Suprapubic skin (tissue), 3 donors: ENCODE results near the gene HAPLN2.

Source experiments
- POLR2A ChIP-seq, 2 donors: fragments of 450-650 bp; IDR thresholded peaks; one replicate each; pipeline ENCODE4 v1.6.1; 2017; ENCODE audit warnings: antibody characterized with exemption in 2 of 2, mild to moderate bottlenecking in 2 of 2, moderate library complexity in 2 of 2
- TF ChIP-seq, protein P1 (sequence below), 2 donors: fragments of 200-600 bp in 1 of 2; fragments of 450-650 bp in 1 of 2; sonication (generic) in 1 of 2; IDR thresholded peaks; one replicate each; pipeline ENCODE4 v1.5.1; 2016 to 2019; ENCODE audit warnings: antibody characterized with exemption in 2 of 2, mild to moderate bottlenecking in 1 of 2, moderate library complexity in 1 of 2

DNA sequence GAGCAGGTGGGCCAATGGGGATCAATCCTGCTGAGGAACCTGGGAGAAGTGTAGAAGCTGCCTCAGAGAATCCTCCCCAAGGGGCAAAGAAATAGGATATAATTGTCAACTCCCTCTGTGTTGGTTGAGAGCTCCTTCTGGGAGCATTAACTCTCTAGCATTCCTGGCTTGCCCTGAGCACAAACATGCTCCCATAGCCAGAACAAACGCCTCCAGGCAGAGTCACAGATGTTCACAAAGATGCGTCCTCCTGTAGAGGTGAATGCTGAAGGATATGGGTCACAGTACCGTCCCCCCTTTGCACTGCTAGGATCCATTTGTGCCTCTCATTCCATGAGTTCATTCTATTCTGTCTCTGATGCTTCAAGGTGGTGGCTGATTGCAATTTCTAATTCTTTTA lies 13.1 kb downstream of the HAPLN2 start:
- TF ChIP-seq, protein P1, sequence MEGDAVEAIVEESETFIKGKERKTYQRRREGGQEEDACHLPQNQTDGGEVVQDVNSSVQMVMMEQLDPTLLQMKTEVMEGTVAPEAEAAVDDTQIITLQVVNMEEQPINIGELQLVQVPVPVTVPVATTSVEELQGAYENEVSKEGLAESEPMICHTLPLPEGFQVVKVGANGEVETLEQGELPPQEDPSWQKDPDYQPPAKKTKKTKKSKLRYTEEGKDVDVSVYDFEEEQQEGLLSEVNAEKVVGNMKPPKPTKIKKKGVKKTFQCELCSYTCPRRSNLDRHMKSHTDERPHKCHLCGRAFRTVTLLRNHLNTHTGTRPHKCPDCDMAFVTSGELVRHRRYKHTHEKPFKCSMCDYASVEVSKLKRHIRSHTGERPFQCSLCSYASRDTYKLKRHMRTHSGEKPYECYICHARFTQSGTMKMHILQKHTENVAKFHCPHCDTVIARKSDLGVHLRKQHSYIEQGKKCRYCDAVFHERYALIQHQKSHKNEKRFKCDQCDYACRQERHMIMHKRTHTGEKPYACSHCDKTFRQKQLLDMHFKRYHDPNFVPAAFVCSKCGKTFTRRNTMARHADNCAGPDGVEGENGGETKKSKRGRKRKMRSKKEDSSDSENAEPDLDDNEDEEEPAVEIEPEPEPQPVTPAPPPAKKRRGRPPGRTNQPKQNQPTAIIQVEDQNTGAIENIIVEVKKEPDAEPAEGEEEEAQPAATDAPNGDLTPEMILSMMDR (IDR thresholded peaks at IDR 0.05), result no peak
- TF ChIP-seq POLR2A (IDR thresholded peaks at IDR 0.05), result no peak
